Fibroblast of skin of scalp (primary cell): ENCODE data around the gene MACROH2A2.
"Not testable (repeated sequence)": the region's sequence is repeated elsewhere in the genome, so short reads cannot be mapped to it uniquely, and the experiment has no call there.

ENCODE experiments used
- DNase-seq: peaks from one replicate; pipeline ENCODE4 v3.0.0-alpha.2; 2013

MACROH2A2 gene

DNA sequence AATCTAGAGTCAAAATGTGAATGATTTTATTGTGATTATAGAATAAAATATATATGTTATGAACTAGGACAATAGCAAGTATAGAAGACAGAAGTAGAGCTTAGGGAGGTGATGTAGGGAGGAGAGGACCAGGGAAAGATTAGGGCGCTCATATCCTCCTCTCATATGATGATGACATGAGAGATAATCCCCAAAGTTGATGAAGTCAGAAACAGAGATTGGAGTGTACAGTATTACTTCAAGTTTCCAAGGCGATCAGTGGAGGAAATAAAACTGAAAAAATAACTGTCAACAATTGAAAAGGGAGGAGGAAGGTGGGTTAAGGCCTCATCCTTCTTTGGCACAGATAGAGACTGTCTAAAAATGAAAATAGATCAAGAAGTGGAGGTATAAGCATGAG, 14.9 kb downstream of the MACROH2A2 start:
- DNase-seq, result no peak

DNA sequence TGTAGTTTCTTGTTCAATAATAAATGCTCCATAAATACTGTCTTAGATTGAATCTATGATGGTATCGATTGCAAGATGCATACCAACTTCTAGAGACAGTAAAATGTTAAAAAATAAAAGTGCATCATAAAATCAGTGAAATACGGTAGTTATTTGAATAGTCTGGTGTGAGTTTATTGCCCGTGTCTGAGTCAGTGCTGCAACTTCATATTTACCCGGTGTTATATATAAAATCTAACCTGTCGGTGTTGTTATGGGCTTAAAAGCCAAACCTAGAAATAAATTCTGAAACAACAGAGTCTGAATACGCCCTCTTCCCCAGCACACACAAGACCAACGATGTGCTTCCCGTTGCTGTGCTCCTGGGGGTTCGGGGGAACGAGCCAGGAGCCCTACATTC, 16.3 kb downstream of the MACROH2A2 start:
- no peak for DNase-seq

DNA sequence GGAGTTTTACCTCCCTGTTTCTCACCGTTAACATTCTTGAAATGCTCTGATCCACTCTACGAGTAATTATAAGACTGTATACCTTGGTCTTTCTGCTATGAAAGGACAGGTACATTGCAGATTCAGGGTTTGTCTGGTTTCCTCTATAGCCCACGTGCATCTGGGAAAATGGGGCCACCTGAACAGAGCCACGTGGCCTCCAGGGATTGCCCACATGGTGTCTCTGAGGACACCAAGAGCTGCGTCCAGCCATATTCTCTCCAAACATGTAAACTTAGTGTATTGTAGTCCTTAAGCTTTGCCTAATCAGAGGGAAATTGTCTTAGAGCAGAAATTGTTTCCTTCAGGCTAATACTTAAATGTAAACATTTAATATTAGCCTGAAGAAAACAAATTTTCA, 16.7 kb downstream of the MACROH2A2 start:
- DNase-seq, result no peak

DNA sequence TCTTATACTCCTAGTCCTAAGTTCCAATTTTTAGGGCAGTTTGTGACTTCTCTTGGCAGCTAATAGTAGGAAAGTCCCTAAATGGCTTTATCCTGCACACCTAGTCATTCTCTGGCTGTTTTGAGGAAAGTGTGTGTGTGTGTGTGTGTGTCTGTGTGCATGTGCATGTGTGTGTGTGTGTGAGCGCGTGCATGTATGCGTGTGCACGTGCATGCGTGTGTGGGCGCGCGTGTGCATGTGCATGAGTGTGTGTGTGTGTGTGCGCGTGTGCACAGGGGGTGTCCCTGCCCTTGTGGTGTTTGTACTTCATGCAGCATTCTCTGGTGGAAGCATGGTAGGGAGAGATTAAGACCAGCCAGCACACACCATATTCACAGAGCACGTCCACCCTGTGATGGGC, 18.2 kb downstream of the MACROH2A2 start:
- no peak for DNase-seq

DNA sequence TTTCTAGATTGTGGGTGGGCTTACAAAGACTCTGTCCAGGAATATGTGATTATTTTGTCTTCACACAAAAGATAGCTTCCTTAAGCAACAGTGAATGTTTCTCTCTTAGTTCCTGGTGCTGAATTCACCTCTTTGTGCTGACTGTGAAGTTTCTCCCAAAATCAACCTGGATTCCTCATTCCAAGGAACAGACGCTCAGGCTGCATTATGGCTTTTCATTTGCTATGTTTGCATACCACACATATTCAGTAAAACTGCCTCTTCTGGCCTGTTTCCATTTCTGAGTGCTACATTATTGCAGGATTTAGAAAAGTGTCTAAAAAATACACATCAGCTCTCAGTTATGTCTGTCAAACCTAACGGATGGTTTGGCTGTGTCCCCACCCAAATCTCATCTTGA, 21.5 kb downstream of the MACROH2A2 start:
- DNase-seq, result peak; percentile 34

DNA sequence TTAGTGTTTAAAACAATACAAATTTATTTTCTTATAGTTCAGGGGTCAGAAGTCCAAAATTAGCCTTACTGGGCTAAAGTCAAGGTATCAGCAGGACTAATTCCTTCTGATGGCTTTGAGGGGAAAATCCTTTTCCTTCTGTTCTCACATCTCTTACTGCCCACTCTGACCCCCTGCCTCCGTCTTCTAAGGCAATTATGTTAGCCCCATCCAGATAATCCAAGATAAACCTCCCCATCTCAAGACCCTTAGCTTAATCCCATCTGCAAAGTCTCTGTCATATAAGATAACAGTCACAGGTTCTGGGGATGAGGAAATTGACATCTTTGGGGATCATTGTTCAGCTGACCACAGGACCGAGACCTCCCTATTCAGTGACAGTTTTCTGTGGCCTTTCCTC, 22.3 kb downstream of the MACROH2A2 start:
- DNase-seq, result no peak

DNA sequence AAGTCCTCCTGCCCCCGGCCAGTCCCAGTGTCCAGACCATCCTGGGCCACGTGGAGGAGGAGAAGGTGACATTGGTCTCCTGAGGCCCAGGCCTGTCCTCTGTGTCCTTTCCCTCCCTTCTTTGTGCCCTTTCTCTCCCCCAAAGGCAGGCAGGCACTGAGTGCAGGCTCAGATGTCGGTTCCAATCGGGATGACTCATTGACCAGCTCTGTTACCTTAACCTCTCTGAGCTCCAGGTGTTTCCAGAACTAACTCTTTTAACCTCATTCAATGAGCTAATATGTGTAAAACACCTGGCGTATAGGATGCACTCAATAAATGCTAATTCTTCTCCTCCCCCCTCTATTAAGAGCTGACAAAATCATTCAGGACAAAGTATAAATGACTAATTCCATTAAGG, 25.7 kb downstream of the MACROH2A2 start:
- DNase-seq, result no peak

DNA sequence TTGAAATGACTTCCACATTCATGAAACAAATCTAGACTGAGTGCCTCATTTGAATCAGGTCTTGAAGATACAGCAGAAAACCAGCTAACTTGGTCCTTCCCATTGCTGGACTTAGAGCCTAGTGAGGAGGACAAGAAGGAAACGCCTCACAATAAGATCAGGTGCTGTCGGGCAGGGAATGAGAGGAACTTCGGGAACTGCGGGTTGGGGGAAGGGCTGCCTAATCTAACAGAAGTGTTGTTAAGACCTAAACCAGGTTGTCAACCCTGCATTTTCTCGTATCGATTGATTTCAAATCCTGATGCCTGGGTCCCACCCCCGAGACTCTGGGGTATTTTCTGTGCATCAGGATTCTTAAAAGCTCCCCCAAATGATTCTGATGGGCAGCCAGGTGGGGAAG, 26.3 kb downstream of the MACROH2A2 start:
- no peak for DNase-seq

DNA sequence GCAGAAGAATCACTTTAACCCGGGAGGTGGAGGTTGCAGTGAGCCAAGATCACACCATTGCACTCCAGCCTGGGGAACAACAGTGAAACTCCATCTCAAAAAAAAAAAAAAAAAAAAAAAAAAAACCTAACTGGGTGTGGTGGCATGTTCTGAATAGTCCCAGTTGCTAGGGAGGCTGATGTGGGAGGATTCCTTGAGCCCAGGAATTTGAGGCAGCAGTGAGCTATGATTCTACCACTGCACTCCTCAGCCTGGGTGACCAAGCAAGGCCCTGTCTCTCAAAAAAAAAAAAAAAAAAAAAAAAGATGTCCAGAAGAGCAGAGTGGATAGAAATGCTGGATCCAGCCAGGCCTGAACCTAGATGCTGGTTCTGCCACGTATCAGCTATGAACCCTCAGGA, 28.1 kb downstream of the MACROH2A2 start:
- DNase-seq, result peak; percentile 15

DNA sequence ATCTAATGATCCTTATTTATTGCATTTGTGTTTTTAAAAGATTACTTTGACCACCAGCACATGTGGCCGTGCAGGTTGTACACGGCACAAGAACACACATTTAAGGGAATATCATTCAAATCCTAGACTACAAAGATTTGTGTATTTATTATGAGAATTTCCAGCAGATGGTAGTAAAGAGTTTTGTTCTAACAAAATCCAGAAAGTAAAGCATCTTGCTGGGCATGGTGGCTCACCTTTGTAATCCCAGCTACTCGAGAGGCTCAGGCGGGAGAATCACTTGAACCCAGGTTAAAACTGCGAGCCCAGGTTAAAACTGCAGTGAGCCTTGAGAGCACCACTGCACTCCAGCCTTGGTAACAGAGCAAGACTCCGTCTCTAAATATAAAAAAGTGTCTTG, 31.5 kb downstream of the MACROH2A2 start:
- no peak for DNase-seq

DNA sequence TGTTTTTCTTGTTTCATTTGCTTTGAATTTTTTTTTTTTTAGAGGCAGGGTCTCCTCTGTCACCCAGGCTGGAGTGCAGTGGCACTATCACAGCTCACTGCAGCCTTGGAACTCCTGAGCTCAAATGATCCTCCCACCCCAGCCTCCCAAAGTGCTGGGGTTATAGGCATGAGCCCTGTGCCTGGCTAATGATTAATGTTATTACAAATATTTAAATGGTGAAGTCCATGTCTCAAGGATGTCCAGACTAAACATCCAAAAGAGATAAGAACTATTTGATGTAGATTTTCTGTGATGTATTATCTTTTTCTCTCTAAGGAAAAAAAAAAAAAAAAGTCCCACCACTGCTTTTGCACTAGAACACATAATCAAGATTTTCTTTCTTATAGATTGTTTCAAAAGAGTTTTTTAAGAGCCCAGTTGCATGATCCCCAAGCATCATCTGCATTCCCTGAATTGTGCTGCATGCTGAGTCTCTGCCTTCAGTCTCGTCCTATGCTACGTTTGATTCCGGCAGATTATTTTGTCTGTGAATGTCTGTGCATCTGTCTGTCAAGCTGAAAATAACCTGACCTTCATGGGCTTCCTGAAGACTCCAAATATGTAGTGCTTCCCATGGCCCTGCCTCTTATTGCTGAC, 33.4 kb downstream of the MACROH2A2 start:
- no peak for DNase-seq

DNA sequence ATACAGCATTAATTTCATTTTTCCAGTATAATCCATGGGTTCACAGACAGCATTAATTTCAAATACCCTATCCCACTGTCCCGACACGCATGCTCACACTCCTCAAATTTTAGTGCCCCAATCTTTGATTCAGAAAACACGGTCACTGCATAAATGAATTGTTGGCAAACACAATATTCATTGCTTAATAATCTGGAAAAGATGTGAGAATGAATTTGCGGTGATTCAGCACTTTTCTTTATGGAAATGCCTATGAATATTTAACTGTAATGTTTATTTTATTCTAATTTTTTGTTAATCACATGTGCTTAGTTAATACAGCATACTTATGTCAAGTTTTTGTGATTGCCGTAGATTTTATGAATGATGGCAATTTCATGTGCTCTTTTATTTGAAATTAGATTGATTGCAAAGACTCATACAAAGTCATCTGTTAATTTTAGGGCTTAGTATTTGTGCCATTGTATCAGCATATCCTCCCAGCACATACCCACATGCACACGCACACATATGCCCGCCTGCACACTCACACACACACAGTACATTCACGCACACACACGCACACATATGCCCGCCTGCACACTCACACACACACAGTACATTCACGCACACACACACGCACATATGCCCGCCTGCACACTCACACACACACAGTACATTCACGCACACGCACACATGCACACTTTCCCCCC, 35.1 kb downstream of the MACROH2A2 start:
- DNase-seq, result no peak

DNA sequence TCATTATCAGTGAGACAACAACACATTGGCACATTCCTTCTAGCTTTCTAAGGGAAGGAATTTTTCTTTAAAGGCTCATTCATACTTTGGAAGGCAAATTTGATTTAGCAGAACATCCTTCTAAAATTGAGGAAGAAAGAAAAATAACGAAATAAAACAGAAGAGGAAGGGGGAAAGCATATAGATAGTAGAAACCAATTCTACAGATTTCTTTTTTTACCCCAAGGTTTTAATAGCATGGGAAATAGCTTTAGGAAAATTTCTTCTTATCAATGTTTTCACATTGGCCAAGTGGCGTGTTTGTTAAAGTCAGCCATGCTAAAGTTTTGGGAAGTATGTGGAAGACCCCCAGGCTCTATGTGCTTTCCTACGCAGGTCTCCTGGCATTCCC, 35.7 kb downstream of the MACROH2A2 start:
- DNase-seq, result no peak

DNA sequence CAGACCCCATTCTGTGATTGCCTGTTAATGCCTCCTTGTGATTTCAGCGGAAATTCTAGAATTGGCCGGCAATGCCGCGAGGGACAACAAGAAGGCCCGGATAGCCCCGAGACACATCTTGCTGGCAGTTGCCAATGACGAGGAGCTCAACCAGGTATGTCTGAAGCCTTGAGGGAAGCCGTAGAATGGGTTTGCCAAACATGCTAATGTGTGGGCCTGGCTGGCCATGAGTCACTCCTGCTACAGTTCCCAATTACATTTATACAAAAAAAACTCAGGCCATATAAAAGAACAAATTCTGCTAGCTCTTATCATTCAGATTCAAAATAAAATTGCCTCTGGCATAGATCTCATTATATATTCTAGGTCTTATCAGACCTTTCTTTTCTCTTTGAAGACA, 37.4 kb downstream of the MACROH2A2 start:
- DNase-seq, result no peak

DNA sequence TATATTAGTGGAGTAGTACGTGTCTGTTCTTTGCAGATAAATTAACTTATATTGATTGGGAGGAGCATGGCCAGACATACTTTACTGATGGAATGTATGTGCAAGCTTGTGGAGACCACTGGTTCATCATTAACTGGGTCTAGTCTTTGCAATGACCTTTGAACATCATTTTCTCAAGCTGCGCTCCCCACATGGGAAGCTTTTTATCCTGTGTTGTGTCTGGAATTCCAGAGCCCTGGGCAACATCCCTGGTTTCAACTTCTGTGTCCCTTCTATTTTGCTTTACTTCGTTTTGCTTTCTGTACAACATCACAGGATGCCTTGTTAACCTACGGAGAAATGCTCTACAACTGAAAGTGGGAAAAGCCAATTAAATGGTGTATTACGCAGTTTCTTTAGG, 38.3 kb downstream of the MACROH2A2 start:
- DNase-seq, result no peak

DNA sequence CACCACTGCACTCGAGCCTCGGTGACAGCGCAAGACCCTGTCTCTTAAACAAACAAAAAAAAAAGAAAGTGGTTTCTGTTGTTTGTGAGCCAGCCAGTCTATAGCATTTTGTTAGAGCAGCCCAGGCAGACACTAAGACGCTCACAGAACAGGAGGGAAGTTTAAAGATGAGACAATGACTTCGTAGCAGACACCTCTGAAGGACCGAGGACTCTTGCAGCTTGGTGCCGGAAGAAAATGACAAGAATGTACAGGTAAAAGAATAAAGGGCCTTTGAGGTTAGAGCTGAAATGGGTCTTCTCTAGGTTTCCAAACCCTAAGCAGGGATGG, 39.7 kb downstream of the MACROH2A2 start:
- no peak for DNase-seq

DNA sequence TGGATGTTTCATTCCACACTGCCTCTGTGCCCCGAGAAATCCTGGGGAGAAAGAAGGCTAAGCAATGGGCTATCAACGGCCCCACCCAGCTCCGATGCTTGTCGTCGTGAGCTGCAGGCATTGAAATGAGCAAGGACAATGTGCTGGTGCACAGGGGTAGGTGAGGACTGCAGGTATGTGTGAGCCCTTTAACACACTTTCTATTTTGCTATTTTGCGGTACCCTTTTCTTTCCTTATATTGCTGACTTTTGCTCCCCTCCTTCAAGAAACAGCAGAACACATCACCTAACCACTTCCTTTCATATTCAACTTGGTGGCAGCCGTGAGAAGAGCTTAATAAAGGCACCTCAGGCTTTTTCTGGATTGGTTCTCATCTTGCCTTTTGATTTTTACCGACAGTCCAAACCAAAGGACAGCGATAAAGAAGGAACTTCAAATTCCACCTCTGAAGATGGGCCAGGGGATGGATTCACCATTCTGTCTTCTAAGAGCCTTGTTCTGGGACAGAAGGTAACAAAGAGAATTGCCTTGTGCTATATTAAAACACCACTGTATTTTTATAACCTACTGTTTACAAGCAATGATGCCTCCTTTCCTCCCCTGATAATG, 40.8 kb downstream of the MACROH2A2 start:
- DNase-seq, result no peak

DNA sequence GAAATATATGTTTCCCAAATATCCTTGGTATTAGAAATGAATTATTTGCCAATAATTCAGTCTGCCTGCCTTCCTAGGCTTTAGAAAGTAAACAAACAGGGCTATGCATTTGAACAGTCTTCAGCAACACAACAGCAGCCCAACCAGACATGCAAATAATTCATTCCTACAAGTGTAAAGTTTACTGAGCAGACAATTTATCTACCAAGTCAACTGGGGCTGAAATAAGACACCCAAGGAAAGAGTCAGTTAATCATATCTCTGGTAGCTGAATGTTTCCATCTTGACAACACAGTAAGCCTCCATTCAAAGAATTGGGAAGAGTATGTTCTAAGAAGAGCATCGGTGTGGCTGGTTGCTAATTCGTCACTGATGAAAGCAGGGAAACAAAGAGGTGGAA, 41.6 kb downstream of the MACROH2A2 start:
- no peak for DNase-seq

DNA sequence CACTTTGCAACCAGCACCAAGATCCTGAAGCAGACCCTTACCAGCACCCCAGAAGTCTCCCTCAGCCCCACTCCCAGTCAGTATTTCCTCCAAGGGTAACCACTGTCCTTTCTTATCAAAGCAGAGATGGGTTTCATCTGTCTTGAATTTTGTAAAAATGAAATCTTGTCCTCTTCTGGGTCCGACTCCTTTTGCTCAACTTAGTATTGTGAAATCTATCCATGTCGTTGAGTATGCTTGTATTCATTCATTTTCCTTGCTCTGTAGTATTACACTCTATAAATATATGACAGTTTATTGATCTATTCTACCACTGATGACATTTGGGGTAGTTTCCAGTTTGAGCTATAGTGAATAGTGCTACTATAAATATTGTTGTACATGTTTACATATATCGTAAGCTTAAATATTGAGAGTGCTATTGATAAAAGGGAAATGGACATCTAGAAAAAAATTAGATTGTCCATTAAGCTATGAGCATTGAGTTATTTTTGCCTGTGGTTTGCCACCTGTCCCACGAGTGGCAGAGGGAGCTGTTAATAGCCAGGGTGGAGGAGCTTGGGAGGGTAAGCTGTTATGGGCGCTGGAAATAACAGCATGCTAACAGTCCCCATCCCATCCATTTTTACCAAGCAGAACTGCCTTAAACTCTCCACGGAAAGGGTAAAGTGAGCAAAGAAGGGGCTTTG, 43.5 kb downstream of the MACROH2A2 start:
- no peak for DNase-seq

DNA sequence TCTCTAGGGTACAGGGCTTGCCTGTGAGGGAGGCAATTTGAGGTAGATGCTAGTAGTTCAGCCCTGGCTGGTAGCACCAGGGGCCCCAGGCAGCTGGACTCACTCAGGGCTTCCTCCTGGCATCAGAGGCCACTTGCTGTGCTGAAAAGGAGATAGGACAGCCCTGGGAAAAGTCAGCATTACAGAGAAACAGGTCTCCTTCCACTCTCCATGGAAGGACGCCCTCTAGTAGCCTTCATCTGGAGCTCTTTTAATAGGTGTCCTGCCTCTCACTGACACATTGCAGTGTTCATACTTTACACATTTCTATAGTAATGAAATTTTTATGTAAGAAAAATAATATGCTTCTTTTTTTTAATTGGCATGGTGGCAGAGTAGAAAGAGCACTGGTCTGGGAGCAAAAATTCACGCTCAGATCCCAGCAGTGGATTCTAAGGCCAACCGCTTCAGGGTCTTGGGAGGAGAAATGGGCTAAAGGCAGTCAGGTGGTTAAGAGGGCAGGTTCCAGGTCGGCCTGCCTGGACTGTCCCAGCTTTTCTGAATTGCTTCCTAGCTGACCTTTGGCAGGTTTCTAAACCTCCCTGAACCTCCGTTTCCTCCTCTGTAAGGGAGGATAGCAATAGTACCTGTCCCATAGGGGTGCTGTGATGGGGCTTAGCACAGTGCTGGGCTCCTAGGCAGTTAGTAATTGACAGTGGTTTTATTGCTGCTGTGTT, 44.2 kb downstream of the MACROH2A2 start:
- no peak for DNase-seq

DNA sequence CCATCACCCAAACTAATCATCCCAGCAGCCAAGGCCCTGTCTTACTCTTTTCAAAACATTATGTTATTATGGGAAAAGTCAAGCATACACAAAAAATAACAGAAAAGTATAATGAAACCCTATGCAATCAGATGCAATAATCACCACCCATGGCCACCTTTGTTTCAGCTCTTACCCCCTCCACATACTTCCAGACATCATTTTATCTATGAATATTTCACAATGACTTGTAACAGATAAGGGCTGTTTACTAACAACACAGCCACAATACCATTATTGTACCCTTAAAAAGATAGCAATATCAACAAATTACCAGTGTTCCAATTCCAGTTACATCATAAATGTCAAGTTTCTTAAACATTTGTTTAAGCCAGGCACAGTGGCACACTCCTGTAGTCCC, 44.8 kb downstream of the MACROH2A2 start:
- no peak for DNase-seq

DNA sequence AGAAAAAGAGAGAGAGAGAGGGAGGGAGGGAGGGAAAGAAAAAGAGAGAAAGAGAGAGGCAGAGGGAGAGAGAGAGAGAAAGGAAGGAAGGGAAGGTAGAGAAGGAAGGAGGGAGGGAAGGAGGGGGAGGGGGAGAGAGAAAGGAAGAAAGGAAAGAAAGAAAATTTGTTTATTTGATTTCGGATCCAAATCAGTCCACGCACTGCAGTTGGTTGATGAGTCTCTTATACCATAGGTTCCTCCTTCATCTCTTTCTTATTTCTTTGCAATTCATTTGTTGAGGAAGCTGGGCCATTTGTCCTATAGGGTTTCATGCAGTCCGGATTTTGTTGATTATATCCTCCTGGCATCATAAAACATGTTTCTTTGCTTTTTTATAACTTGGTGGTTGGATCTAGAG, 45.6 kb downstream of the MACROH2A2 start:
- no peak for DNase-seq

DNA sequence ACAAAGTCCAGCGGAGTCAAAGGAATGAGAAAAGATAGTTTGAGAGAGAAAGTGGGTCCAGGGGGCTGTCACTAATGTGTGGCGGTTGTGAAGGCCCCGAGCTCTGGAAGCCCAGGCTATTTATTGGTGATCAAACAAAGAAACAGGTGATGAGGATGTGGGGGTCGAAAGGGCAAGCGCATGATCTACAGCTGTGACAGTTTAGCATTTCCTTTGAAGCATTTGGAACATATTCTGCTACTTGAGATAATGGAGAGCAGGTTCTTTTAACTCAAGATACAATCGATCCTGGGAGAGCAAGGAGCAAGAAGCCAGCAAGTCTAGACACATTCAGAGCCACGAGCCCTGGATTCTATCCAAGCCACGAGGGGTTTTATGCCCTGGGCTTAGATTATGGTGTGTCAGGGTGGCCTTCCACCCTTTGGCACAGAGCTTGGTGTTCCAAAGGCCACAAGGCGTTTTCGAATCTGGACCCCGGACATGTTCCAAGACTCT, 48.5 kb downstream of the MACROH2A2 start:
- DNase-seq, result not testable (repeated sequence)
